SK-N-SH treated with all-trans-retinoic acid at 6 μM for 48 hours (cell line): Measurements from ENCODE around the gene EEFSEC.

Source experiments
- CSDC2 ChIP-seq: fragments of 250-450 bp; sonication (Bioruptor Pico); IDR thresholded peaks from 2 replicates; pipeline ENCODE4 v1.5.0; 2020; ENCODE audit warnings: mild to moderate bottlenecking, moderate library complexity
- OSR1 ChIP-seq: fragments of 250-450 bp; sonication (Bioruptor Pico); IDR thresholded peaks from 2 replicates; pipeline ENCODE4 v1.8.0; 2022; ENCODE audit warnings: moderate library complexity, mild to moderate bottlenecking, inconsistent platforms
- PATZ1 ChIP-seq: fragments of 250-450 bp; sonication (Bioruptor Pico); IDR thresholded peaks from 2 replicates; pipeline ENCODE4 v1.8.0; 2020; ENCODE audit warnings: mild to moderate bottlenecking, moderate library complexity, borderline replicate concordance
- RARB ChIP-seq: fragments of 250-450 bp; sonication (Bioruptor Pico); IDR thresholded peaks from 2 replicates; pipeline ENCODE4 v1.8.0; 2021; ENCODE audit warnings: mild to moderate bottlenecking, moderate library complexity
- TOX ChIP-seq: fragments of 250-450 bp; sonication (Bioruptor Pico); IDR thresholded peaks from 2 replicates; pipeline ENCODE4 v1.8.0; 2021; ENCODE audit warnings: mild to moderate bottlenecking, moderate library complexity, borderline replicate concordance
- TSHZ2 ChIP-seq: fragments of 250-450 bp; sonication (Bioruptor Pico); IDR thresholded peaks from 2 replicates; pipeline ENCODE4 v1.5.0; 2020; ENCODE audit warnings: mild to moderate bottlenecking, moderate library complexity
- ZC3H10 ChIP-seq: fragments of 250-450 bp; sonication (Bioruptor Pico); IDR thresholded peaks from 2 replicates; pipeline ENCODE4 v1.5.1; 2021; ENCODE audit warnings: mild to moderate bottlenecking, moderate library complexity
- ZFP3 ChIP-seq: fragments of 250-450 bp; sonication (Bioruptor Pico); IDR thresholded peaks from 2 replicates; pipeline ENCODE4 v1.5.0; 2020; ENCODE audit warnings: mild to moderate bottlenecking, moderate library complexity
- ZNF565 ChIP-seq: fragments of 450-650 bp; formaldehyde crosslinking; conservative IDR thresholded peaks from 2 replicates; pipeline ENCODE4 v1.5.0; 2020; ENCODE audit warnings: low read depth, mild to moderate bottlenecking, moderate library complexity
- ZNF8 ChIP-seq: fragments of 450-650 bp; formaldehyde crosslinking; IDR thresholded peaks from 2 replicates; pipeline ENCODE4 v1.5.0; 2020; ENCODE audit warnings: mild to moderate bottlenecking, moderate library complexity
- TF ChIP-seq, protein P1 (sequence below): fragments of 250-450 bp; sonication (Bioruptor Pico); IDR thresholded peaks from 2 replicates; pipeline ENCODE4 v1.8.0; 2021; ENCODE audit warnings: low read depth, mild to moderate bottlenecking, moderate library complexity, borderline replicate concordance

DNA sequence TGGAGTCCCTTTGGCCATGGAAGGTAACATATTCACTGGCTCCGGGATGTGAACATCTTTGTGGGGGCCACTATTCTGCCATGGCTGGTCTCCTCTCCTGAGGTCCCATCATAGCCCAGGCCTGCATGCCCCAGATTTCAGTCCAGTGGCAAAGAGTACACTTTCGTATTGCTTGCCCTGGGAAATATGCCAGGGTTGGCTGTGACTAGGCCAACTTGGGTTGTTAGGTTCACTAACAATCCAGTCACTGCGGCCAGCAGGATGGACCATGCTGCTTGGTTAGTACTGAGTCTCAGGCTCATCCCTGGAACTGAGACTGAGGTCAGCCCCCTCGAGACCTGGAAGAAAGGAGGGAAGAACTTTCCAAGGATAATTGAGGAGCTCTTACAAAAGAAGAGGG lies 9.8 kb upstream of the EEFSEC start:
- TF ChIP-seq OSR1 (CRISPR knock-in tag) = no peak
- no peak for TF ChIP-seq ZC3H10 (CRISPR knock-in tag)
- no peak for TF ChIP-seq ZFP3
- no peak for TF ChIP-seq CSDC2
- TF ChIP-seq RARB = no peak
- no peak for TF ChIP-seq TSHZ2
- no peak for TF ChIP-seq ZNF565
- no peak for TF ChIP-seq PATZ1 (CRISPR knock-in tag)
- TF ChIP-seq ZNF8 (CRISPR knock-in tag) = no peak
- no peak for TF ChIP-seq TOX (CRISPR knock-in tag)
- TF ChIP-seq, protein P1, sequence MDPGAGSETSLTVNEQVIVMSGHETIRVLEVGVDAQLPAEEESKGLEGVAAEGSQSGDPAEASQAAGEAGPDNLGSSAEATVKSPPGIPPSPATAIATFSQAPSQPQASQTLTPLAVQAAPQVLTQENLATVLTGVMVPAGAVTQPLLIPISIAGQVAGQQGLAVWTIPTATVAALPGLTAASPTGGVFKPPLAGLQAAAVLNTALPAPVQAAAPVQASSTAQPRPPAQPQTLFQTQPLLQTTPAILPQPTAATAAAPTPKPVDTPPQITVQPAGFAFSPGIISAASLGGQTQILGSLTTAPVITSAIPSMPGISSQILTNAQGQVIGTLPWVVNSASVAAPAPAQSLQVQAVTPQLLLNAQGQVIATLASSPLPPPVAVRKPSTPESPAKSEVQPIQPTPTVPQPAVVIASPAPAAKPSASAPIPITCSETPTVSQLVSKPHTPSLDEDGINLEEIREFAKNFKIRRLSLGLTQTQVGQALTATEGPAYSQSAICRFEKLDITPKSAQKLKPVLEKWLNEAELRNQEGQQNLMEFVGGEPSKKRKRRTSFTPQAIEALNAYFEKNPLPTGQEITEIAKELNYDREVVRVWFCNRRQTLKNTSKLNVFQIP = no peak
